Measurements from ENCODE around the gene CMKLR1.

CMKLR1 gene

GRCh38 chr12:108337235-108338223 is 1.6 kb downstream of the CMKLR1 start:
- DNase-seq (ENCODE audit: low read depth in 4 of 4, low spot score in 1 of 4), result no peak

DNA sequence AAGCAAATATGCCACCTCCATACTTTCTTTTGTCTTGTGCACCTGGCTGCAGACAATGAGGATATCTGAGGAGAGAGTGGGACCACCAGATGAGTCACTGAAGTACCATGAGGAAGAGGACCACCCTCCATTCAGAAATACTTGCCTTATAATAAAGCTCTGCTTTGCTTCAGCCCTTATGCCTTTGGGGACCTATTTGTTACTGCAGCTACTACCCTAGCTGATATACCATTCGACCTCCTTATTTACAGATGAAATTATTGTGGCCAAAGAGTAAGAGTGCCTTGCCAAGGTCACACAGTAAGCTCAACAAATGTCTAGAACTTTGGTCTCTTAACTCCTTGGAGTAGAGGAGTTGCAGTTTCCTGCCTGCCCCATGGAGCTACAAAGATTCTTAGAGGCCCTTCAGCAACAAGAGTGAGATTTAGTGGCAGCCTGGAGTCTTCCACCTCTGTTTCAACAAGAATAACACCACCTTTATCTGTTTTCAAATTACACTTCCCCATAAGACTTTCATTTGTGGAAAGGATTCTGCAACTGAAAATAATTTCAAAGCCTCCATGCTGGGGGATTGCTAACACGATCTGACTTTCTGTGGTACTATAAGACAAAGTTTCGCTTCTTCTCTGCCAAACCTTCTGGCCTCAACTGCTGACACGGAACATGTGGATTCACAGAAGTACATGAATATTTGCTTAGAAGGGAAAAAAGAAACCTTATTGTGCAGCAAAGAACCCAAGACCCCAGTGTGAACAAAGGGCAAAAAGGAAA is 3.6 kb downstream of the CMKLR1 start:
- no peak for DNase-seq (ENCODE audit: low read depth in 4 of 4, low spot score in 1 of 4)

GRCh38 chr12:108333898-108334699 is 5.0 kb downstream of the CMKLR1 start:
- no peak for DNase-seq (ENCODE audit: low read depth in 4 of 4, low spot score in 1 of 4)

DNA sequence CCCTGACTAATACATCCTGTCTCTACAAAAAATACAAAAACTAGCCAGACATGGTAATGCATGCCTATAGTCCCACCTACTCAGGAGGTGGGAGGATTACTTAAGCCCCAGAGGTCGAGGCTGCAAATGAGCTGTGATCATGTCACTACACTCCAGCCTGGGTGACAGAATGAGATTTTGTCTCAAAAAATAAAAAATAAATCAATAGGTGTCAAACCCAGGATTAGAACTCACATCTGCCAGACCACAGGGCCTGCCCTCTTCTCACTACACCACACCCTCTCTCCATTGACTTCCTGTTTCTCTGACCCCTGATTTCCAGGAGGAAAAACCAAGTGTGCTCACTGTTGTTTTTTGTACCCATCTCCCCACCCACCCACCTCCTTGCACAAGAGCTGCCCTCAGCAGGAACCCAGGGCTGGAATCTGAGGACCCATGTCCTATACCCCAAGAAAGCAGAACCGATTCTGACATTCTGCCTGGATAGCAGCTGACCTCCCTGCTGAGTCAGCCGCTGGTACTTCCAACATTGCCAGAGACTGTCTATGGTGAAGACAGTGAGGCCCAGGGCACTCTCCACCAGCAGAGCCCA is 6.2 kb downstream of the CMKLR1 start:
- DNase-seq (ENCODE audit: low read depth in 4 of 4, low spot score in 1 of 4), result no peak

DNA sequence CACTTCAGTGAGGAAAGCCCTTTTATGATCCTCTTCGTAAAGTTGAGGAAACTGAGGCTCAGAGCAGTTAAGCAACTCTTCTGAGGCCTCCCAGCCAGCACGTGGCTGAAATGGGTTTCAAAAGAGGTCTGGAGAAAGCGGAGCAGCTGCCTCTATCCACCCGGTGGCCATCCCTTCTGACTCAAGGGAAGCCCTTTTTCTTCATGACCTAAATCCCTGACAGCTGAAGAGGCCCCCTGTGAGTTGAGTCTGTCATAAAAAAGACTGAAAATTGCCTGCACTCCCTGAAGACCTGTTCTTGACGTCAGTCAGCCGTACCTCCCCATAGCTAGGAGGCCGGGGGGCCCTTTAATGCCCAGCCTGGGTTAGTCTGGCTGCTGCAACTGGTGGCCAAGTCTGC is 10.7 kb downstream of the CMKLR1 start:
- DNase-seq (ENCODE audit: low read depth in 4 of 4, low spot score in 1 of 4), result no peak

DNA sequence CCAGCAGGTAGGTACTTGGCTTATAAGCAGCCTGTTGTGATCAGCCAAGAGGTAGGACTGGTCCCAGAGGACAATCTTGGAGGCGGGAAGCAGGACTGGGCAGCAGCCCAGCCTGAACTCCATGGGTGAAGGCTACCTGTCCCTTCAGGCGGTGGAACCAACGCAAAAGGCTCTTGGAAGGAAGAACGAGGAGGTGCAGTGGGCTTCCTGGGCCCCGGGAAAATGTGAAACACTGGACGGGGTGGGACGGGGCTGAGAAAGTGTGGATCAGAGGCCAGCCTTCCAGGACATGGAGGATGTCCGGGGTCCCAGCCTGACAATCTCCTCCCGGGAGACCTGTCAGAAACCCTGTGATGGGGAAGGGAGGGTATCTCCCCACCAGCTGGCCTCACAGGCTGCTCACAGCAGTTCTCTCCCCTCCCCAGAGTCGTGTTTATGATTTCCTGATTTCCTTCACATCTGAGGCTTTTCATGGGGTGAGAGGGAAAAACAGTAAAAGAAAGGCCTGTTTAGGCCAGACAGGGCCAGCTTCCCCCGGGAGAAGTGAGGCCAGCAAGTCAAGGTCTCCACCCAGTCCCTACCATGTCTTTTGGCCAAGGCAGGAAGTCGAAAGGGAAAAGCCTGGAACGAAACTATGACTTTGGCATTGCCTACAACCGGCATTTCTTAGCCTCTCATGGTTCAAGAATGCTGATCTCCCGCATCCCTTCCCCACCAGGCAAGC is 11.3 kb downstream of the CMKLR1 start:
- no peak for DNase-seq (ENCODE audit: low read depth in 4 of 4, low spot score in 1 of 4)

DNA sequence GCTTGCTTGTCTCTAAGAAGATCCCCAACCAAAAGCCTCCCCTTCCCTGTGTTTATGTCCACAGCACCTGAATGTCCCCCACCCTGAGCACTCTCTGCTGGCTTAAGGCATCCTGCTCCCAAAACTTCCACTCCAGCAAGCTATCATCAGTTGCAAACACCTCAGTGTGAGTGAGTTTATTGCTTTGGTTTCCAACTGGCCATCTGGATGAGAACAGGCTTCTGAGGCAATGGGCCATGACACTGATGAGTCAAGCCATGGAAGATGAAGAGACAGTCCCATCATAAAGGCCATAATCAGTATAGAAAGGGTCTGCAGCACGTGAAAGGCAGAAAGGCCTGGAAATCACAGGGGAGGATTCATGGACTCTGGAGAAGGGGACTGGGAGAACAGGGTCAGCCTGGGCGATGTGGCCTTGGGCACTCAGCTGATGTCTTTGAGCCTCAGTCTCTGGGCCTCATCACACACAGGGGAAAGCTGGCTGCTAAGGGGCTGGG is 12.8 kb downstream of the CMKLR1 start:
- no peak for DNase-seq (ENCODE audit: low read depth in 4 of 4, low spot score in 1 of 4)

GRCh38 chr12:108325549-108325948 is 13.6 kb downstream of the CMKLR1 start:
- DNase-seq (ENCODE audit: low read depth in 4 of 4, low spot score in 1 of 4), result no peak

- DNase-seq (ENCODE audit: low read depth in 4 of 4, low spot score in 1 of 4), result no peak
Measured at GRCh38 chr12:108325018-108325358, 14.1 kb downstream of the CMKLR1 start.

DNA sequence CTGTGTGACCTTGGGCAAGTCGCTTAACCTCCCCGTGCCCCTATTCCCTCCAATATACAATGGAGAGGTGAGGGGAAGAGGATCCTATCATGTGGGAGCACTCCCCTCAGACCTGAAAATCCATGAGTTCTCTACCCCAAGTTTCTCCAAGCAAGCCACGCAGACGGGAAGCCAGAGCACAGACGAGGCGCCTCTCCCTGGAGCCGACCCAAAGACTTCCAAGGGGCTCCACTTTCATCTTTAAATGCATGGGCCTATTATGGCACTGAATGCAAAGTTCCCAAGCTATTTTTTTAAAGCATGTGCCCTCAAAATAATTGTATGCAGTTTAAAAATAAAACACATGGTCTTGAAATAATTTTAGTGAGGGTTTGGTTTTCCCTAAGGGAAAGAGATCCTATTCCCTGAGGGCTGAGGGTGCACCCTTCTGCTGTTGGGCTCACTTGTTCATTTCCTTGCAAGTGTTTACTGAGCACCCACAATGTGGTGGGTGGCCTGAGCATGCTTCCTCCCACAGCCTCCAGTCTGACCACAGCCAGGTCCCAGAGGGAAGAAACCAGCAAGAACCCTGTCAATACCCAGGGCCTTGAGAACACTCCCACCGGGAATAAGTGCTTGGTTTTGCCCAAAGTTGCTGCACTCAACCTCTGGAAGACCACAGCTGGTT is 14.6 kb downstream of the CMKLR1 start:
- no peak for DNase-seq (ENCODE audit: low read depth in 4 of 4, low spot score in 1 of 4)

- DNase-seq (ENCODE audit: low read depth in 4 of 4, low spot score in 1 of 4), result no peak
Measured at GRCh38 chr12:108323581-108323980, 15.5 kb downstream of the CMKLR1 start.

- DNase-seq (ENCODE audit: low read depth in 4 of 4, low spot score in 1 of 4), result no peak
Measured at GRCh38 chr12:108322998-108323397, 16.1 kb downstream of the CMKLR1 start.

DNA sequence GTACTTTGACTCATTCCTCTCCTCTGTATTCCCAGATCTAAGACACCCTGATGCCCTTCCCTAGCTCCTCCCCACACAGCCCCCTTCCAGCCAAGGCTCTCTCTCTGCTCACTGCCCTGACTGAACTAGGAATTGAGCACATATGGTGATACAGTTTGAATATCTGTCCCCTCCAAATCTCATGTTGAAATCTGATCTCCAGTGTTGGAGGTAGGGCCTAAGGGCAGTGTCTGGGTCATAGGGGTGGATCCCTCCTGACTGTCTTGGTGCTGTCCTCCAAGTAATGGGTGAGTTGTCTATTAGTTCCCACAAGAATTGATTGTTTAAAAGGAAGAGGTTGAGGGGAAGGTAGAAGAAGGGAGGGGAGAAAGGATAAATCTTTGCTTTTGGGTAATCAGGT is 17.4 kb downstream of the CMKLR1 start:
- no peak for DNase-seq (ENCODE audit: low read depth in 4 of 4, low spot score in 1 of 4)

DNA sequence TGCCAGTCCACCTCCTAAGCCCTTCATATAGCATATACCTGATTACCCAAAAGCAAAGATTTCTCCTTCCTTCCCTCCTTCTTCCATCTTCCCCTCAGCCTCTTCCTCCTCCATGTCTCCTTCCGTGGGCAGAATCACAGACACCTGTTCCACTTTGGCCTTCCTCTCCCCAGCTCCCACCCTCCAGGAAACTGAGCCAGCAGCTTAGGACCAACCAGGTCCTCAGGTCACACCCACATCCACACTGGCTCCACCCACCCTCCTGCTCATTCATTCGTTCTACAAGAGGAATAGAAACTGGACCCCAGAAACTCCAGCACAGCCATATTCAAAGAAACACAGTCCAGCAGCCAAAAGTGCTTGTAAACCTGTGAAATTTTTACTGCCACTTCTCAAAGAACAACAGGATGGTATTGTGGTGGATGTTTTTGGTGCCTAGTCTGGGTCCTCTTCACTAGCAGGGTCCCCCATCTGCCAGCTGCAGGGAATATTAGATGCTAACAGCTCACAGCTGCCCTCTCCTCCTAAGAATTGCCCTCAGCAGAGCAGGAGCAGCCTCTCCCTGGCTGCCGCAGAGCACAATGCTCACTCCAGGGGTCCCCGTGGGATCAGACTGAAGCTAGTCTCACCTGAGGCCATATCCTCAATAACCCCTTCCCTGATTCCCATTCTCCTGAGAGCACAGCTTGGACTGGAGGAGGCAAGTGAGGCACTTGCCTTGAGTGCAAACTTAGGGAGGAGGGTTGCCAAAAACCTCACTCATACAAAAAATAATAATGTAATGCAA is 18.4 kb downstream of the CMKLR1 start:
- DNase-seq (ENCODE audit: low read depth in 4 of 4, low spot score in 1 of 4), result no peak

DNA sequence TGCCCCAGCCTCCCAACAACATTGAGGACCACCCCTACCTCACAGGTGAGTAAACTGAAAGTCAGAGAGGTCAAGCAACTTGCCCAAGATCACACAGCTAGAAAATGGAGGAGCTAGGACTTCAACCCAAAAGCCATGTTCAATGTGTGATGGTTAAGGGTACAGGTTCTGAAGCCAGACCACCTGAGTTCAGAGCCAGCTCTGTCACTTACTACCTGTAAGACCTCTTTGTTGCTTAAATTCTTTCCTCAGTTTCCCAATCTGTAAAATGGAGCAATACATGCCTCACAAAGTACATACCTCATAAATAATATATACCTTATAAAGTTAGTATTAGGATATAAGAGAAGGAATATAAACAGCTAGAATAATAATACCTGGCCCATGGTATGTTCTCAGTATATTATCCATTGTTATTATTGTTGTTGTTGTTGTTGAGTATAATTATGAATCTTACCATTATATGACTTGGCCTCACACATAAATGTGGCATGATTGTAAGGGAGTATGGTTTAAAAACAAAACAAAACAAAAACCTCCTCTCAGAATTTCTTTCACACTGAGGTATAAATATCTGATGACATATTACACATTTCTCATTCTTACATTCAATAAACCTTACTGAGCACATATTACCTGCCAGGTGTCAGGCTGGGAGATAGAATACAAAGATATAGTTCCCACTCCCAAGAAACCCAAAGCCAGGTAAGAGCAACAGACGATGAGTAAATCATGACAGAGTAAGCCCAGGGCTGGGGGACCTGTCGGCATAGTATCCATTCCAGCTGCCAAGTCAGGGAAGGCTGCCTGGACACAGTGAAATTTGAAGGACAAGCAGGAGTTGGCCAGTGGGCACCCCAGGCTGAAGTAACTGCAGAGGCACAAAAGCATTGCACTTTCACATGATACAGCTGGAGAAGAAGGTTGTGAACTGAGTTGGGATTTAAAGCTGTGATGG is 19.6 kb downstream of the CMKLR1 start:
- no peak for DNase-seq (ENCODE audit: low read depth in 4 of 4, low spot score in 1 of 4)

- no peak for DNase-seq (ENCODE audit: low read depth in 4 of 4, low spot score in 1 of 4)
Measured at GRCh38 chr12:108318472-108319275, 20.4 kb downstream of the CMKLR1 start.

Data from stimulated activated CD4-positive, alpha-beta T cell treated with anti-CD3 and anti-CD28 coated beads, Interleukin-1b, Interleukin-23, amount 100 ng/mL, for 24 hours (primary cell).